H1 (cell line): ENCODE measurements around the gene MEI1.

Source experiments
- CEBPB ChIP-seq: IDR thresholded peaks from 2 replicates; pipeline ENCODE4 v1.6.1; 2012; ENCODE audit warnings: low read depth, low read length
- EGR1 ChIP-seq: IDR thresholded peaks from 2 replicates; pipeline ENCODE4 v1.6.1; 2011; ENCODE audit warnings: low read depth, low read length, borderline replicate concordance
- FOSL1 ChIP-seq: IDR thresholded peaks from 2 replicates; pipeline ENCODE4 v1.6.1; 2011; ENCODE audit warnings: mild to moderate bottlenecking, low read depth, low read length, moderate library complexity; ENCODE audit not compliant: insufficient read depth
- GABPA ChIP-seq: IDR thresholded peaks from 2 replicates; pipeline ENCODE4 v1.6.1; 2011; ENCODE audit warnings: mild to moderate bottlenecking, low read length, moderate library complexity, borderline replicate concordance; ENCODE audit not compliant: insufficient read depth
- HDAC2 ChIP-seq, 2 experiments: fragments of 300-600 bp in 1 of 2; sonication (generic) in 1 of 2; IDR thresholded peaks; 2 replicates each; pipeline ENCODE4 v1.6.1; 2011 to 2012; ENCODE audit warnings: low read depth in 2 of 2, low read length in 2 of 2, mild to moderate bottlenecking in 2 of 2, moderate library complexity in 2 of 2, borderline replicate concordance in 1 of 2, inconsistent platforms in 1 of 2
- JUND ChIP-seq: IDR thresholded peaks from 2 replicates; pipeline ENCODE4 v1.6.1; 2011; ENCODE audit warnings: mild to moderate bottlenecking, improper control_type of control experiment, low read length
- MAFK ChIP-seq: IDR thresholded peaks from 2 replicates; pipeline ENCODE4 v1.6.1; 2012; ENCODE audit warnings: low read depth, mild to moderate bottlenecking, improper control_type of control experiment, low read length
- POLR2A ChIP-seq, 2 experiments: IDR thresholded peaks; 1 replicate in 1 of 2; 2 replicates in 1 of 2; pipeline ENCODE4 v1.6.1; 2011; ENCODE audit warnings: low read depth in 2 of 2, low read length in 2 of 2, mild to moderate bottlenecking in 2 of 2; ENCODE audit errors: control extremely low read depth in 1 of 2
- POLR2AphosphoS5 ChIP-seq: IDR thresholded peaks from 2 replicates; pipeline ENCODE4 v1.6.1; 2011; ENCODE audit warnings: low read depth, low read length
- RNF2 ChIP-seq: fragments of 200-900, 300-1000 bp; sonication (generic); IDR thresholded peaks from 2 replicates; pipeline ENCODE4 v1.7.1; 2016; ENCODE audit warnings: borderline replicate concordance, low read depth, mild to moderate bottlenecking, antibody characterized with exemption, low read length; ENCODE audit not compliant: poor library complexity, severe bottlenecking; ENCODE audit errors: missing control alignments
- SUZ12 ChIP-seq: fragments of 200-600 bp; sonication (generic); IDR thresholded peaks from 2 replicates; pipeline ENCODE4 v1.6.1; 2012; ENCODE audit warnings: mild to moderate bottlenecking, inconsistent platforms, low read length, moderate library complexity, mixed read lengths
- TBP ChIP-seq: IDR thresholded peaks from 2 replicates; pipeline ENCODE4 v1.6.1; 2011; ENCODE audit warnings: low read depth, low read length, improper control_type of control experiment
- TF ChIP-seq, protein P1 (sequence below): IDR thresholded peaks from 2 replicates; pipeline ENCODE4 v1.6.1; 2012; ENCODE audit warnings: low read length, inconsistent platforms
- TF ChIP-seq, protein P2 (sequence below), 3 experiments: IDR thresholded peaks; 1 replicate in 2 of 3; 2 replicates in 1 of 3; pipeline versions ENCODE4 v1.5.1 to v1.6.1; 2011; ENCODE audit warnings: low read length in 3 of 3, mild to moderate bottlenecking in 3 of 3, inconsistent platforms in 2 of 3, low read depth in 1 of 3, moderate library complexity in 1 of 3; ENCODE audit not compliant: insufficient read depth in 1 of 3; ENCODE audit errors: control extremely low read depth in 1 of 3

- TF ChIP-seq HDAC2 (IDR thresholded peaks at IDR 0.05; ENCODE audit: borderline replicate concordance in 1 of 2, low read depth in 2 of 2, low read length in 2 of 2) (no peak), POLR2A (IDR thresholded peaks at IDR 0.05; ENCODE audit: control extremely low read depth in 1 of 2, low read depth in 2 of 2, low read length in 2 of 2) (no peak), EGR1 (no peak), TBP (no peak), JUND (no peak), POLR2AphosphoS5 (no peak), SUZ12 (no peak), GABPA (no peak), CEBPB (no peak), FOSL1 (no peak), RNF2 (no peak), MAFK (no peak)
- TF ChIP-seq, protein P1, sequence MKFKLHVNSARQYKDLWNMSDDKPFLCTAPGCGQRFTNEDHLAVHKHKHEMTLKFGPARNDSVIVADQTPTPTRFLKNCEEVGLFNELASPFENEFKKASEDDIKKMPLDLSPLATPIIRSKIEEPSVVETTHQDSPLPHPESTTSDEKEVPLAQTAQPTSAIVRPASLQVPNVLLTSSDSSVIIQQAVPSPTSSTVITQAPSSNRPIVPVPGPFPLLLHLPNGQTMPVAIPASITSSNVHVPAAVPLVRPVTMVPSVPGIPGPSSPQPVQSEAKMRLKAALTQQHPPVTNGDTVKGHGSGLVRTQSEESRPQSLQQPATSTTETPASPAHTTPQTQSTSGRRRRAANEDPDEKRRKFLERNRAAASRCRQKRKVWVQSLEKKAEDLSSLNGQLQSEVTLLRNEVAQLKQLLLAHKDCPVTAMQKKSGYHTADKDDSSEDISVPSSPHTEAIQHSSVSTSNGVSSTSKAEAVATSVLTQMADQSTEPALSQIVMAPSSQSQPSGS: no peak
- TF ChIP-seq, protein P2, sequence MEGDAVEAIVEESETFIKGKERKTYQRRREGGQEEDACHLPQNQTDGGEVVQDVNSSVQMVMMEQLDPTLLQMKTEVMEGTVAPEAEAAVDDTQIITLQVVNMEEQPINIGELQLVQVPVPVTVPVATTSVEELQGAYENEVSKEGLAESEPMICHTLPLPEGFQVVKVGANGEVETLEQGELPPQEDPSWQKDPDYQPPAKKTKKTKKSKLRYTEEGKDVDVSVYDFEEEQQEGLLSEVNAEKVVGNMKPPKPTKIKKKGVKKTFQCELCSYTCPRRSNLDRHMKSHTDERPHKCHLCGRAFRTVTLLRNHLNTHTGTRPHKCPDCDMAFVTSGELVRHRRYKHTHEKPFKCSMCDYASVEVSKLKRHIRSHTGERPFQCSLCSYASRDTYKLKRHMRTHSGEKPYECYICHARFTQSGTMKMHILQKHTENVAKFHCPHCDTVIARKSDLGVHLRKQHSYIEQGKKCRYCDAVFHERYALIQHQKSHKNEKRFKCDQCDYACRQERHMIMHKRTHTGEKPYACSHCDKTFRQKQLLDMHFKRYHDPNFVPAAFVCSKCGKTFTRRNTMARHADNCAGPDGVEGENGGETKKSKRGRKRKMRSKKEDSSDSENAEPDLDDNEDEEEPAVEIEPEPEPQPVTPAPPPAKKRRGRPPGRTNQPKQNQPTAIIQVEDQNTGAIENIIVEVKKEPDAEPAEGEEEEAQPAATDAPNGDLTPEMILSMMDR (IDR thresholded peaks at IDR 0.05; ENCODE audit: control extremely low read depth in 1 of 3, insufficient read depth in 1 of 3, low read depth in 1 of 3, low read length in 3 of 3): no peak
Observed at GRCh38 chr22:41684194-41684593, 15.1 kb upstream of the MEI1 start.
